ENCODE data around the gene TDRD10.

The TDRD10 gene

DNA sequence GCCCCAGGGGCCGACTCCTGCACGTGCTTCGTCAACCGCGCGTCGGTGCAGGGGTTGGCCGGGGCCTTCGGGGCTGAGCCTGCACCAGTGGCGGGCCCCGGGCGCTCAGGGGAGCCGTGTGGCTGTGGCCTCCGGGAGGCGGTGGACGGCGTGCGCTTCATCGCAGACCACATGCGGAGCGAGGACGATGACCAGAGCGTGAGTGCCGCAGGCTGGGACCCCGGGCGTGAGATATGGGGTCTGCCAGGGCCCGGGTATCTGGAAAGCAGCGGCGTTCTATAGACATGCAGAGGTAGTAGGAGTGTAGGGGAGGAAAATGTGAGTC, 69.9 kb downstream of the TDRD10 start:
- CTCF ChIA-PET, result no interaction called here
- TF ChIP-seq SUZ12 (IDR thresholded peaks at IDR 0.05), result no peak
- TF ChIP-seq LEF1 (IDR thresholded peaks at IDR 0.05; ENCODE audit: borderline replicate concordance), result no peak
- no peak for TF ChIP-seq FOXM1 (IDR thresholded peaks at IDR 0.05; ENCODE audit: borderline replicate concordance)
- TF ChIP-seq NFRKB (IDR thresholded peaks at IDR 0.05), result no peak
- TF ChIP-seq, protein P1, sequence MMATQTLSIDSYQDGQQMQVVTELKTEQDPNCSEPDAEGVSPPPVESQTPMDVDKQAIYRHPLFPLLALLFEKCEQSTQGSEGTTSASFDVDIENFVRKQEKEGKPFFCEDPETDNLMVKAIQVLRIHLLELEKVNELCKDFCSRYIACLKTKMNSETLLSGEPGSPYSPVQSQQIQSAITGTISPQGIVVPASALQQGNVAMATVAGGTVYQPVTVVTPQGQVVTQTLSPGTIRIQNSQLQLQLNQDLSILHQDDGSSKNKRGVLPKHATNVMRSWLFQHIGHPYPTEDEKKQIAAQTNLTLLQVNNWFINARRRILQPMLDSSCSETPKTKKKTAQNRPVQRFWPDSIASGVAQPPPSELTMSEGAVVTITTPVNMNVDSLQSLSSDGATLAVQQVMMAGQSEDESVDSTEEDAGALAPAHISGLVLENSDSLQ (IDR thresholded peaks at IDR 0.05), result no peak
- no peak for TF ChIP-seq ARNT (IDR thresholded peaks at IDR 0.05)
- TF ChIP-seq L3MBTL2 (conservative IDR thresholded peaks at IDR 0.05), result no peak
- TF ChIP-seq SP1 (IDR thresholded peaks at IDR 0.05), result no peak
- no peak for TF ChIP-seq ELF4 (IDR thresholded peaks at IDR 0.05)
- TF ChIP-seq FOXA1 (IDR thresholded peaks at IDR 0.05), result no peak
- no peak for TF ChIP-seq CTBP1 (IDR thresholded peaks at IDR 0.05; ENCODE audit: borderline replicate concordance)
- no peak for TF ChIP-seq ZNF384 (IDR thresholded peaks at IDR 0.05)
- TF ChIP-seq BHLHE40 (IDR thresholded peaks at IDR 0.05; ENCODE audit: borderline replicate concordance), result no peak
- TF ChIP-seq HDGF (IDR thresholded peaks at IDR 0.05; ENCODE audit: borderline replicate concordance), result no peak
- no peak for TF ChIP-seq FOXK2 (IDR thresholded peaks at IDR 0.05)
- no peak for TF ChIP-seq TARDBP (IDR thresholded peaks at IDR 0.05)
- no peak for DNase-seq (ENCODE audit: extremely low spot score)
- POLR2A ChIA-PET, result no interaction called here

DNA sequence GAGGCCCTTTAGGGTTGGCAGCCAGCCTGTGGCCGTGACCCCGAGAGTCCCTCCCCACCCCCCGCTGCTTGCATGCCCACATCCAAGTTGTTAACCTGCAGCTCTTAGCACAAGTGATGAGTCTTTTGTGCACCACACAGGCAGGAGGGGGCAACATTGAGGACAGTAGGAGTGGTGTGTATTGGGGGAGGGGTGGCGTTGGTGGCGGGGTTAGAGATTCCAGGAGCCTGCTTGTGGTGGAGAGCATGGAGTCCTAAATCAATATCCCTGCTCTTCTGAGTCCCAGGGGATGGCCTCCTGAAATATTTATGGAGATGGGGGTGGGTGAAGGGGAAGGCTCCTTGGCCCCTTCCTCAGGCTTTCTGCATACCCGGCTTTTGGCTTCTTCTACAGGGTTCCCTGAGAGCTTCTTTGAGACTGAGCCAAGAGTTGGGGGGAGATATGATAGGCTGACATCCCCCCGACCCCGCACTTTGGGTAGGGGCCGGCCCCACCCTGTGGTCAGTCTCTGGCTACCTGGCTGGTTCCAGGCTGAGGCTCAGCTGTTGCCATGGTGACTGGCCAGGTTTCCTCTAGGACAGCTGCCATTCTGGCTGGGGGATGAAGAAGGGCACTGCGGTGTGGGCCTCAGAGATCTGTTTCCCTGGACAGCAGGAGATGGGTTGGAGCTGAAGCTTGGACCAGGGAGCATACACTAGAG, 70.6 kb downstream of the TDRD10 start:
- DNase-seq (ENCODE audit: extremely low spot score), result no peak
- TF ChIP-seq FOXA1 (IDR thresholded peaks at IDR 0.05), result no peak
- no peak for TF ChIP-seq FOXM1 (IDR thresholded peaks at IDR 0.05; ENCODE audit: borderline replicate concordance)
- TF ChIP-seq ZNF384 (IDR thresholded peaks at IDR 0.05), result no peak
- TF ChIP-seq, protein P1 (IDR thresholded peaks at IDR 0.05), result no peak
- TF ChIP-seq LEF1 (IDR thresholded peaks at IDR 0.05; ENCODE audit: borderline replicate concordance), result no peak
- no peak for TF ChIP-seq ELF4 (IDR thresholded peaks at IDR 0.05)
- TF ChIP-seq ARNT (IDR thresholded peaks at IDR 0.05), result no peak
- no peak for TF ChIP-seq TARDBP (IDR thresholded peaks at IDR 0.05)
- ChIA-PET POLR2A (interaction anchor here (1.1 kb wide), 1 partner anchor 13 kb away, joined by 6 read pairs; no protein-coding TSS in a partner anchor), CTCF (interaction anchor here (1.1 kb wide), 1 partner anchor 13 kb away, joined by 7 read pairs; no protein-coding TSS in a partner anchor)

DNA sequence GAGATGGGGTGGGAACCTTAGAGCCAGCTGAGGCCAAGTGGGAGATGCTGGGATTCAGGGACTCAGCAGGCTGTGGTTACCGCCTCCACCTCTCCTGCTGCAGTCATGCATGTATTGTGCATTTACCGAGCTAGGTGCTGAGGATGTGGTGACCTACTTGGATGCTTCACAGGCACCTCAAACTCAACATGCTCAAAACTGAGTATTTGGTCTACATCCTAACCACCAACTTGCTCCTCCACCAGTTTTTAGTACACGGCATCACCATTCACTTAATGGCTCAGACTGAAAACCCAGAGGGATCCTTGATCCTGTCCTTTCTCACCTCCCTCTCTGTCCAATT, 71.1 kb downstream of the TDRD10 start:
- ChIA-PET POLR2A (interaction anchor here (1.1 kb wide), 1 partner anchor 13 kb away, joined by 6 read pairs; no protein-coding TSS in a partner anchor), CTCF (interaction anchor here (1.1 kb wide), 1 partner anchor 13 kb away, joined by 7 read pairs; no protein-coding TSS in a partner anchor)
- DNase-seq (ENCODE audit: extremely low spot score), result no peak
- TF ChIP-seq SP1 (IDR thresholded peaks at IDR 0.05) (no peak), CTBP1 (IDR thresholded peaks at IDR 0.05; ENCODE audit: borderline replicate concordance) (no peak), FOXM1 (IDR thresholded peaks at IDR 0.05; ENCODE audit: borderline replicate concordance) (no peak), TARDBP (IDR thresholded peaks at IDR 0.05) (no peak), FOXA1 (IDR thresholded peaks at IDR 0.05) (no peak), ELF4 (IDR thresholded peaks at IDR 0.05) (no peak), ZNF384 (IDR thresholded peaks at IDR 0.05) (no peak)
- TF ChIP-seq, protein P1 (IDR thresholded peaks at IDR 0.05), result no peak

DNA sequence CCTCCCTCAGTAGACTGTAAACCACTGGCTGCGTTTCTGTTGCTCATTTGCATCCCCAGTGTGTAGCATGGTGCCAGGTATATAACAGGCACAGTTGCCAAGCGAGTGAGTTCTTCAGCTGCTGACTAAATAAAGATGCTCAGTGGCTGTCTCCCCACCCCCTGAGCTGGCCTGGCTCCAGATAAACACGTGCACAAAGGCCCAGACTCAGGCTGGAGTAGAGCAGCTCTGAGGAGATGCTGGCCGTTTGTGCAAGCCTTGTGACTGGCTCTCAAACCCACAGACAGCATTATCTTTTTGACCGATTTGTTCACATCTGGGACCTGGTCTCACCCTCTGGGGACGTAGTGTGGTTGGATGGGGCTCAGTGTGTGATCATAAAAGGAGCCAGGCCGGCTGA, 72.7 kb downstream of the TDRD10 start:
- TF ChIP-seq SP1 (IDR thresholded peaks at IDR 0.05) (no peak), NFRKB (IDR thresholded peaks at IDR 0.05) (no peak), BHLHE40 (IDR thresholded peaks at IDR 0.05; ENCODE audit: borderline replicate concordance) (no peak), ARNT (IDR thresholded peaks at IDR 0.05) (no peak), L3MBTL2 (conservative IDR thresholded peaks at IDR 0.05) (no peak), LEF1 (IDR thresholded peaks at IDR 0.05; ENCODE audit: borderline replicate concordance) (no peak), ELF4 (IDR thresholded peaks at IDR 0.05) (no peak), FOXM1 (IDR thresholded peaks at IDR 0.05; ENCODE audit: borderline replicate concordance) (no peak), SUZ12 (IDR thresholded peaks at IDR 0.05) (no peak), FOXA1 (IDR thresholded peaks at IDR 0.05) (no peak), CTBP1 (IDR thresholded peaks at IDR 0.05; ENCODE audit: borderline replicate concordance) (no peak), HDGF (IDR thresholded peaks at IDR 0.05; ENCODE audit: borderline replicate concordance) (no peak), FOXK2 (IDR thresholded peaks at IDR 0.05) (no peak), ZNF384 (IDR thresholded peaks at IDR 0.05) (no peak), TARDBP (IDR thresholded peaks at IDR 0.05) (no peak)
- TF ChIP-seq, protein P1 (IDR thresholded peaks at IDR 0.05), result no peak
- ChIA-PET CTCF (interaction anchor here (1.2 kb wide), 1 partner anchor 15 kb away, joined by 5 read pairs; no protein-coding TSS in a partner anchor), POLR2A (no interaction called here)
- DNase-seq (ENCODE audit: extremely low spot score), result no peak

DNA sequence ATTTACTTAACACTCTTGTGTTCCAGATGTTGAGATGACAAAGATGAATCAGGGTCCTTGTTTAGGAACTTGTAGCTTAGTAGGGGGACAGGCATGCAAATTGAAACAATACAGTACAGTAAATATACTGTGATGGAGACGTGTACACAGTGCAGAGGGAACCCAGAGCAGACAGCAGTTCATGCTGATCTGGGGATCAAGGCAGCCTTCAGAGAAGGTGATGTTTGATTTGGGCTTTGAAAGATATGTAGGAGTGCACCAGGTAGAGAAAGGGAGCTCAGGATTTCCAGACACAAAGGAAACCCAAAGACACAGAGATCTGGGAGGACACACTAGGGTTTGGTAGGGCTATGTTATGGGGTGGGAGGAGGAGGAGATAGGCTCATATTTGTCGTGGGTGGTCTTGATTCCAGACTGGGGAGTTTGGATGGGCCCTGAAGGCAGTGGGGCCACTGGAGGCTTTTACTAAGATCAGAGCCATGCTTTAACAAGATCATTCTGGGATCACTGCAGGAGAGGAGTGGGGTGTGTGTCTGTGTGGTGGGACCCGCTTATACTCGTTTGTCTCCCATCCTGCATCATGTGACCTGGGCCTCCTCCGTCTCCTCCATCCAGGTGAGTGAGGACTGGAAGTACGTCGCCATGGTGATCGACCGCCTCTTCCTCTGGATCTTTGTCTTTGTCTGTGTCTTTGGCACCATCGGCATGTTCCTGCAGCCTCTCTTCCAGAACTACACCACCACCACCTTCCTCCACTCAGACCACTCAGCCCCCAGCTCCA, 73.3 kb downstream of the TDRD10 start:
- CTCF ChIA-PET, result interaction anchor here (1.2 kb wide), 1 partner anchor 15 kb away, joined by 5 read pairs; no protein-coding TSS in a partner anchor
- POLR2A ChIA-PET, result interaction anchor here (1.7 kb wide), 1 partner anchor 15 kb away, joined by 3 read pairs; no protein-coding TSS in a partner anchor
- TF ChIP-seq FOXK2 (IDR thresholded peaks at IDR 0.05) (no peak), ARNT (IDR thresholded peaks at IDR 0.05) (no peak), FOXA1 (IDR thresholded peaks at IDR 0.05) (no peak), SP1 (IDR thresholded peaks at IDR 0.05) (no peak), FOXM1 (IDR thresholded peaks at IDR 0.05; ENCODE audit: borderline replicate concordance) (no peak), HDGF (IDR thresholded peaks at IDR 0.05; ENCODE audit: borderline replicate concordance) (no peak), NFRKB (IDR thresholded peaks at IDR 0.05) (no peak), CTBP1 (IDR thresholded peaks at IDR 0.05; ENCODE audit: borderline replicate concordance) (no peak), ELF4 (IDR thresholded peaks at IDR 0.05) (no peak), ZNF384 (IDR thresholded peaks at IDR 0.05) (no peak), L3MBTL2 (conservative IDR thresholded peaks at IDR 0.05) (no peak)
- no peak for DNase-seq (ENCODE audit: extremely low spot score)

All from HEK293T (cell line).